H1 (cell line): Measurements from ENCODE around the gene PKD1. TPM values are rescaled to one million over a fixed set of nuclear protein-coding genes. Genes with fewer than 3 reads are reported as not detected.
A peak's percentile ranks its signal among the peaks of the same experiment; 100 is the strongest.

Source experiments
- CTCF ChIA-PET: fragments of 300-600 bp; sonication (Branson Sonifier 250); formaldehyde crosslinking; loops from one replicate; lab custom pipeline; 2021; ENCODE audit not compliant: partially characterized antibody; lab: Charles Lee
- POLR2A ChIA-PET: fragments of 300-600 bp; sonication (Branson Sonifier 250); formaldehyde crosslinking; loops from one replicate; lab custom pipeline; 2021; ENCODE audit warnings: inconsistent platforms; ENCODE audit not compliant: partially characterized antibody; lab: Charles Lee
- DNase-seq, 2 experiments: peaks; one replicate each; pipeline versions ENCODE4 v3.0.0 to v3.0.0-alpha.2; 2010 to 2022; ENCODE audit warnings: low spot score in 2 of 2, low read depth in 1 of 2, mixed read lengths in 1 of 2
- FAIRE-seq: peaks from 2 replicates; lab custom pipeline; 2011; peaks lifted over from hg19 to GRCh38; lab: Jason Lieb, UNC
- H2AFZ ChIP-seq: 2 replicates; pipeline ENCODE4 v1.8.1; 2012; ENCODE audit warnings: low read length, inconsistent platforms
- H2AK5ac ChIP-seq: 2 replicates; pipeline ENCODE4 v1.6.1; 2013; ENCODE audit warnings: low read depth, low read length
- H2BK120ac ChIP-seq: replicated peaks from 2 replicates; pipeline ENCODE3; 2013; ENCODE audit warnings: low read depth, low read length, inconsistent platforms
- H2BK12ac ChIP-seq: 2 replicates; pipeline ENCODE4 v1.6.1; 2013; ENCODE audit warnings: low read depth, low read length
- H2BK15ac ChIP-seq: 2 replicates; pipeline ENCODE4 v1.6.1; 2013; ENCODE audit warnings: low read length
- H2BK20ac ChIP-seq: 2 replicates; pipeline ENCODE4 v1.6.1; 2013; ENCODE audit warnings: low read length
- H2BK5ac ChIP-seq: 2 replicates; pipeline ENCODE4 v1.6.1; 2013; ENCODE audit warnings: low read depth, low read length
- H3K14ac ChIP-seq: 2 replicates; pipeline ENCODE4 v1.6.1; 2013; ENCODE audit warnings: inconsistent platforms; ENCODE audit not compliant: insufficient read length
- H3K18ac ChIP-seq: 2 replicates; pipeline ENCODE4 v1.6.1; 2013; ENCODE audit warnings: low read length; ENCODE audit errors: extremely low read depth
- H3K23ac ChIP-seq: 2 replicates; pipeline ENCODE4 v1.6.1; 2013; ENCODE audit warnings: inconsistent platforms; ENCODE audit not compliant: insufficient read length
- H3K23me2 ChIP-seq: 2 replicates; pipeline ENCODE4 v1.6.1; 2013; ENCODE audit warnings: low read depth, low read length
- H3K27ac ChIP-seq: 2 replicates; pipeline ENCODE4 v1.6.1; 2011; ENCODE audit warnings: low read depth, low read length, inconsistent platforms
- H3K27me3 ChIP-seq, 4 experiments: replicated peaks in 1 of 4; 1 replicate in 1 of 4; 2 replicates in 3 of 4; pipeline versions ENCODE4 v1.6.1 to v1.8.1; 2011 to 2013; ENCODE audit warnings: low read length in 3 of 4, mild to moderate bottlenecking in 3 of 4, inconsistent platforms in 2 of 4, mixed read lengths in 2 of 4, moderate library complexity in 1 of 4; ENCODE audit not compliant: control insufficient read depth in 3 of 4, insufficient read depth in 3 of 4; ENCODE audit errors: extremely low read depth in 1 of 4
- H3K36me3 ChIP-seq, 4 experiments: 2 replicates each; pipeline versions ENCODE4 v1.6.1 to v1.8.1; 2011 to 2013; ENCODE audit warnings: mild to moderate bottlenecking in 4 of 4, low read length in 3 of 4, moderate library complexity in 2 of 4, control low read depth in 1 of 4, inconsistent platforms in 1 of 4; ENCODE audit not compliant: insufficient read depth in 4 of 4, control insufficient read depth in 2 of 4
- H3K4ac ChIP-seq: replicated peaks from 2 replicates; pipeline ENCODE3; 2013; ENCODE audit warnings: low read length, low read depth, mixed read lengths, inconsistent platforms; ENCODE audit not compliant: insufficient read length
- H3K4me1 ChIP-seq, 4 experiments: replicated peaks in 1 of 4; 1 replicate in 1 of 4; 2 replicates in 3 of 4; pipeline versions ENCODE4 v1.6.1 to v1.8.1; 2011 to 2013; ENCODE audit warnings: low read length in 3 of 4, inconsistent platforms in 2 of 4, mixed read lengths in 1 of 4; ENCODE audit not compliant: insufficient read depth in 4 of 4, control insufficient read depth in 3 of 4
- H3K4me2 ChIP-seq, 2 experiments: 2 replicates each; pipeline versions ENCODE4 v1.6.1 to v1.8.1; 2011 to 2013; ENCODE audit warnings: low read depth in 2 of 2, low read length in 2 of 2, control low read depth in 1 of 2, inconsistent platforms in 1 of 2, mild to moderate bottlenecking in 1 of 2; ENCODE audit not compliant: insufficient read depth in 1 of 2
- H3K4me3 ChIP-seq, 4 experiments: fragments of 200-600, 300-600 bp in 1 of 4; sonication (generic), shearing (Covaris generic), sonication (Bioruptor Twin) in 1 of 4; 2 replicates each; pipeline versions ENCODE4 v1.5.1 to v1.8.1; 2011 to 2016; ENCODE audit warnings: low read length in 4 of 4, low read depth in 3 of 4, control low read depth in 2 of 4, inconsistent platforms in 2 of 4, mild to moderate bottlenecking in 2 of 4, mixed read lengths in 1 of 4, moderate library complexity in 1 of 4; ENCODE audit not compliant: insufficient read depth in 2 of 4; ENCODE audit errors: extremely low read depth in 1 of 4
- H3K56ac ChIP-seq: replicated peaks from 2 replicates; pipeline ENCODE3; 2013; ENCODE audit warnings: low read depth, mild to moderate bottlenecking, mixed read lengths, low read length, inconsistent platforms; ENCODE audit not compliant: insufficient read length
- H3K79me1 ChIP-seq: 2 replicates; pipeline ENCODE4 v1.6.1; 2013; ENCODE audit warnings: low read depth, low read length, control low read depth
- H3K79me2 ChIP-seq, 2 experiments: 2 replicates each; pipeline versions ENCODE4 v1.6.1 to v1.8.1; 2012 to 2013; ENCODE audit warnings: low read length in 2 of 2, mild to moderate bottlenecking in 2 of 2, inconsistent platforms in 1 of 2; ENCODE audit not compliant: insufficient read depth in 2 of 2, control insufficient read depth in 1 of 2
- H3K9ac ChIP-seq, 4 experiments: replicated peaks in 1 of 4; 1 replicate in 1 of 4; 2 replicates in 3 of 4; pipeline versions ENCODE4 v1.6.1 to v1.8.1; 2011 to 2013; ENCODE audit warnings: low read depth in 3 of 4, low read length in 3 of 4, control low read depth in 2 of 4, mild to moderate bottlenecking in 2 of 4, moderate library complexity in 2 of 4, inconsistent platforms in 1 of 4; ENCODE audit errors: extremely low read depth in 1 of 4
- H3K9me3 ChIP-seq, 2 experiments: 2 replicates each; pipeline versions ENCODE4 v1.6.1 to v1.8.1; 2012 to 2013; ENCODE audit warnings: mild to moderate bottlenecking in 2 of 2, moderate library complexity in 2 of 2, control low read depth in 1 of 2, inconsistent platforms in 1 of 2, low read depth in 1 of 2, low read length in 1 of 2, mixed read lengths in 1 of 2; ENCODE audit not compliant: insufficient read depth in 2 of 2
- H4K20me1 ChIP-seq, 2 experiments: replicated peaks in 1 of 2; 2 replicates each; pipeline versions ENCODE3 to v1.8.1; 2011 to 2013; ENCODE audit warnings: inconsistent platforms in 2 of 2, low read length in 2 of 2, mild to moderate bottlenecking in 1 of 2; ENCODE audit not compliant: insufficient read depth in 2 of 2, control insufficient read depth in 1 of 2
- H4K5ac ChIP-seq: 2 replicates; pipeline ENCODE4 v1.6.1; 2013; ENCODE audit warnings: low read length, low read depth, mixed read lengths, inconsistent platforms; ENCODE audit not compliant: insufficient read length
- H4K8ac ChIP-seq: 2 replicates; pipeline ENCODE4 v1.8.0; 2013; ENCODE audit warnings: mild to moderate bottlenecking, moderate library complexity, low read length, inconsistent platforms; ENCODE audit not compliant: insufficient read depth; ENCODE audit errors: extremely low read depth
- H4K91ac ChIP-seq: replicated peaks from 2 replicates; pipeline ENCODE3; 2013; ENCODE audit warnings: low read length, mixed read lengths, inconsistent platforms; ENCODE audit not compliant: insufficient read length
- CREB1 ChIP-seq: IDR thresholded peaks from 2 replicates; pipeline ENCODE4 v1.6.1; 2012; ENCODE audit warnings: inconsistent platforms
- JUN ChIP-seq: IDR thresholded peaks from 2 replicates; pipeline ENCODE4 v1.6.1; 2011; ENCODE audit warnings: low read depth, mild to moderate bottlenecking, improper control_type of control experiment, low read length
- RXRA ChIP-seq: IDR thresholded peaks from 2 replicates; pipeline ENCODE4 v1.6.1; 2011; ENCODE audit warnings: low read depth, mild to moderate bottlenecking, low read length, moderate library complexity; ENCODE audit not compliant: insufficient read depth
- WGBS, 2 experiments: shearing (Covaris generic) in 1 of 2; methylation state at CpG; one replicate each; pipeline versions ENCODE4 v1.1.6 to v1.1.7; 2013 to 2015; ENCODE audit warnings: low lambda C conversion rate in 2 of 2, mixed read lengths in 2 of 2, inconsistent platforms in 1 of 2, low coverage in 1 of 2, missing lambda C conversion rate in 1 of 2; ENCODE audit not compliant: insufficient replicate concordance in 2 of 2, insufficient coverage in 1 of 2, insufficient read length in 1 of 2; ENCODE audit errors: extremely low coverage in 1 of 2, missing lambda C conversion rate in 1 of 2; 5-methylcytosine and 5-hydroxymethylcytosine counted together
- polyA plus RNA-seq, 7 experiments: library from polyadenylated mRNA; depleted of rRNA in 3 of 7; stranded (reverse) in 5 of 7; unstranded in 2 of 7; fragments of >200 nt in 5 of 7; fragments of 200-250 nt in 2 of 7; gene quantifications; 1 replicate in 5 of 7; 2 replicates in 1 of 7; 4 replicates in 1 of 7; pipeline versions ENCODE4 v1.2.1 to v1.2.3, GENCODE V29; 2011 to 2013; ENCODE audit warnings: missing spikeins in 2 of 7, mixed read lengths in 2 of 7
- total RNA-seq: library from RNA; stranded (reverse); fragmentation: NEBNext Ultra II Directional; extraction: Animal tissue kit (Norgen Biotek cat#: 25700); gene quantifications from 2 replicates; pipeline ENCODE4 v1.2.1, GENCODE V29; 2021
- TF ChIP-seq, protein P1 (sequence below), 3 experiments: IDR thresholded peaks; 1 replicate in 2 of 3; 2 replicates in 1 of 3; pipeline versions ENCODE4 v1.5.1 to v1.6.1; 2011; ENCODE audit warnings: low read length in 3 of 3, mild to moderate bottlenecking in 3 of 3, inconsistent platforms in 2 of 3, low read depth in 1 of 3, moderate library complexity in 1 of 3; ENCODE audit not compliant: insufficient read depth in 1 of 3; ENCODE audit errors: control extremely low read depth in 1 of 3

The PKD1 gene
- total and polyA plus RNA-seq, 2 of the 8 experiments (the other 6 are each of a cell fraction or from before 2014, with no cell fraction given), result 40.6 to 52.7 TPM

DNA sequence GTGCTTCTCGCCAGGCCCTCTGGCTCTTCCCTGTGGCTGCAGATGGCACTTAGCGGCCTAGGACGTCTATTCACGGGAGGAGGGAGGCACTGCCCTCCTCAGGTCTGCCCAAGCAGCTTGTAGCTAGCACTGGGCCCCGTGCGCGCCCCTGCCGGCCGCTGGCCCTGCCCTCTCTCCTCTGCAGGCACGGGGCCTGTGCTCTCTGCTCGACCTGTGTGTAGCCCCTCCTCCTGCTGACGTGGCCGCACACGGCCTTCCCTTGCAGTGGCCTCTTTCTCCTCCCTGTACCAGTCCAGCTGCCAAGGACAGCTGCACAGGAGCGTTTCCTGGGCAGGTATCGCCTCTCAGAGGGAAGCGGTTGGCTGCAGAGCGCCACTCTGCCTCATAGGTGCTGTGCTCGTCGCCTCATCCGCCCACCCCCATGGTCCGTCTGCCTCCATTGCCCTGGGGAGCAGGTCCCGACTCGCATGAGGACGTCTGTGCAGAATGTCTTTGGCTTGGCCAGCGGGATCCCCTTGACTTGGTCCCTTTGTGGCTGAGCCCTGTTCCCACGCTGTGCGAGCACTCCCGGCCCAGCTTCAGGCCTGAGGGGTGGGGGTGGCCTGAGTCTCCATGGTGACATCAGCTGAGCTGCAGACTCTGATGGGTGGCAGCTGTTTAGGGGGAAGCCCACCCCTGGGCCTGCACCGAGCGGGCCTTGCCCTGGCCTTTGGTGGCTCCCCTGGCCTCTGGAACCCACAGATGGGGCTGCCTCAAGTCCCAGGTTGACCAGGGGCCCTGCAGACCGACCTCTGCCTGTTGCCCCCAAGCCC is 53.3 kb downstream of the PKD1 start:
- Histone ChIP-seq H2BK20ac (no peak overlapping the region), H3K27ac (no peak overlapping the region), H2BK5ac (no peak overlapping the region), H3K27me3 (no peaks in the 10 kb centered on the region), H3K79me1 (no peaks in the 10 kb centered on the region), H2AFZ (no peak overlapping the region), H3K18ac (no peak overlapping the region), H2BK12ac (no peak overlapping the region), H3K36me3 (peaks cover 0 to 28% (median 2%) of the 10 kb centered on the region in 4 experiments; a peak in 5 of 8 replicates), H3K79me2 (no peaks in the 10 kb centered on the region), H2BK120ac (no peak overlapping the region), H3K4me3 (no peak overlapping the region), H3K4ac (no peak overlapping the region), H3K23me2 (no peaks in the 10 kb centered on the region), H2AK5ac (no peak overlapping the region), H3K9me3 (no peaks in the 10 kb centered on the region), H3K9ac (no peak overlapping the region), H4K20me1 (peaks cover 4 to 8% of the 10 kb centered on the region in 2 experiments), H4K91ac (no peak overlapping the region), H4K5ac (no peak overlapping the region), H3K4me2 (no peak overlapping the region), H3K56ac (no peak overlapping the region), H3K14ac (no peak overlapping the region), H4K8ac (0 out of 2 replicates have a peak overlapping the region, but pooled peaks have one; percentile 51), H2BK15ac (no peak overlapping the region), H3K4me1 (no peaks in the 10 kb centered on the region), H3K23ac (no peak overlapping the region)
- POLR2A ChIA-PET, result interaction anchor here (0.6 to 8.8 kb wide), 7 partner anchors 9 to 128 kb away, joined by 3 to 50 read pairs (median 3); partner anchors contain the start of genes BRICD5 and TRAF7
- 94% methylated on average over 32 of the region's 32 CpGs; no CpG with 5 or more reads in 1 of the 2 experiments for WGBS, 2 experiments
- no peak for DNase-seq
- TF ChIP-seq, protein P1, sequence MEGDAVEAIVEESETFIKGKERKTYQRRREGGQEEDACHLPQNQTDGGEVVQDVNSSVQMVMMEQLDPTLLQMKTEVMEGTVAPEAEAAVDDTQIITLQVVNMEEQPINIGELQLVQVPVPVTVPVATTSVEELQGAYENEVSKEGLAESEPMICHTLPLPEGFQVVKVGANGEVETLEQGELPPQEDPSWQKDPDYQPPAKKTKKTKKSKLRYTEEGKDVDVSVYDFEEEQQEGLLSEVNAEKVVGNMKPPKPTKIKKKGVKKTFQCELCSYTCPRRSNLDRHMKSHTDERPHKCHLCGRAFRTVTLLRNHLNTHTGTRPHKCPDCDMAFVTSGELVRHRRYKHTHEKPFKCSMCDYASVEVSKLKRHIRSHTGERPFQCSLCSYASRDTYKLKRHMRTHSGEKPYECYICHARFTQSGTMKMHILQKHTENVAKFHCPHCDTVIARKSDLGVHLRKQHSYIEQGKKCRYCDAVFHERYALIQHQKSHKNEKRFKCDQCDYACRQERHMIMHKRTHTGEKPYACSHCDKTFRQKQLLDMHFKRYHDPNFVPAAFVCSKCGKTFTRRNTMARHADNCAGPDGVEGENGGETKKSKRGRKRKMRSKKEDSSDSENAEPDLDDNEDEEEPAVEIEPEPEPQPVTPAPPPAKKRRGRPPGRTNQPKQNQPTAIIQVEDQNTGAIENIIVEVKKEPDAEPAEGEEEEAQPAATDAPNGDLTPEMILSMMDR (IDR thresholded peaks at IDR 0.05; ENCODE audit: control extremely low read depth in 1 of 3, insufficient read depth in 1 of 3, low read depth in 1 of 3, low read length in 3 of 3), result no peak
- TF ChIP-seq JUN (no peak), CREB1 (no peak), RXRA (no peak)
- no peak for FAIRE-seq
- CTCF ChIA-PET, result interaction anchor here (0.8 to 3.2 kb wide), 7 partner anchors 11 to 78 kb away, joined by 3 to 15 read pairs (median 5); no protein-coding TSS in a partner anchor
